ENCODE measurements around the gene LKAAEAR1.

- TF ChIP-seq MAZ (IDR thresholded peaks at IDR 0.05; ENCODE audit: borderline replicate concordance, low read depth, low read length) (no peak), CTCF (conservative IDR thresholded peaks at IDR 0.05; ENCODE audit: low read depth, low read length) (no peak), CHD1 (IDR thresholded peaks at IDR 0.05; ENCODE audit: low read depth, low read length) (no peak)
These were observed 25.7 kb downstream of the LKAAEAR1 start for GRCh38 chr20:64058536-64058935.
